ENCODE results near the gene AHDC1. TPM values are rescaled to one million over a fixed set of nuclear protein-coding genes. Genes with fewer than 3 reads are reported as not detected.
A peak's percentile ranks its signal among the peaks of the same experiment; 100 is the strongest.
"Not testable (repeated sequence)": the region's sequence is repeated elsewhere in the genome, so short reads cannot be mapped to it uniquely, and the experiment has no call there.

Gene AHDC1
- total RNA-seq, 1 donor from 2014 or later: 50.1 TPM

DNA sequence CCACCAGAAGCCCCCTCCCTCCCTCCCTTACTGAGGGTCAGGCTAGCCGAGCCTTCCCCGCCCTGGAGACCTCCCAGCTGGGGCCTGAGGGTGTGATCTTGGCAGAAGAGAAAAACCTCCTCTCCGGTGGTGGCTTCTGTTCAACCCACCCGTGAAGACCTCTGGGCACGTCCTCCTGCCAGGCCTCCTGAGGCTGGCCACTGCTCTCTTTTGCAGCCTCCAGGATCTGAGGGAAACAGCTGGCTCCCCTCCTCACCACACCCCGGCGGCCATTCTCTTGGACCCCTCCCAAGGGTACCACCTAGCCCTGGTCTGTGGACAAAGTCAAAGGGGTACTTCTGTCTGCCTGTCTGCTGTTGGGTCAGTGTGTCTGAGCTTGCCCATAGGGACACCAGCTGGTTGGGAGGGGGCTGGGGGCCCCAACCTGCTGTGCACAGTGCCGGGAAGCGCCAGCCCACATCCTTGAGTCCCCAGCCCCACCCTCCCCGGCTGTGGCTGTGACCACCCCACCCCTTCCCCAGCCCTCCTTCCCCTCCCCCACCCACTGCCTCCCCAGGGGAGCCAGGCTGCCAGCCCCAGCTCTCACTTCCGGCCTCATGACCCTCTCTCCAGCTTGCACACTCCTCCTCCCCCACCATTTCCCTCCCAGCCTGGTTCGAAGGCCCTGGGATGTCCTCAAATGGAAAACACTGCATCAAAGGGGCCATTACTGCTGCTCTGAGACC lies 48.1 kb downstream of the AHDC1 start:
- no peak for DNase-seq (ENCODE audit: low read depth, low spot score)
- TF ChIP-seq, protein P1, sequence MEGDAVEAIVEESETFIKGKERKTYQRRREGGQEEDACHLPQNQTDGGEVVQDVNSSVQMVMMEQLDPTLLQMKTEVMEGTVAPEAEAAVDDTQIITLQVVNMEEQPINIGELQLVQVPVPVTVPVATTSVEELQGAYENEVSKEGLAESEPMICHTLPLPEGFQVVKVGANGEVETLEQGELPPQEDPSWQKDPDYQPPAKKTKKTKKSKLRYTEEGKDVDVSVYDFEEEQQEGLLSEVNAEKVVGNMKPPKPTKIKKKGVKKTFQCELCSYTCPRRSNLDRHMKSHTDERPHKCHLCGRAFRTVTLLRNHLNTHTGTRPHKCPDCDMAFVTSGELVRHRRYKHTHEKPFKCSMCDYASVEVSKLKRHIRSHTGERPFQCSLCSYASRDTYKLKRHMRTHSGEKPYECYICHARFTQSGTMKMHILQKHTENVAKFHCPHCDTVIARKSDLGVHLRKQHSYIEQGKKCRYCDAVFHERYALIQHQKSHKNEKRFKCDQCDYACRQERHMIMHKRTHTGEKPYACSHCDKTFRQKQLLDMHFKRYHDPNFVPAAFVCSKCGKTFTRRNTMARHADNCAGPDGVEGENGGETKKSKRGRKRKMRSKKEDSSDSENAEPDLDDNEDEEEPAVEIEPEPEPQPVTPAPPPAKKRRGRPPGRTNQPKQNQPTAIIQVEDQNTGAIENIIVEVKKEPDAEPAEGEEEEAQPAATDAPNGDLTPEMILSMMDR (conservative IDR thresholded peaks at IDR 0.05): no peak
- H3K9me3 Mint-ChIP-seq: no peaks in the 10 kb centered on the region
- peaks cover 3% of the 10 kb centered on the region for H3K36me3 Mint-ChIP-seq (ENCODE audit: low read depth)
- H3K27ac Mint-ChIP-seq (ENCODE audit: unreplicated experiment): peak overlapping the region; percentile 80
- H3K4me1 Mint-ChIP-seq: peaks cover 37% of the 10 kb centered on the region
- H3K4me3 Mint-ChIP-seq: peak overlapping the region; percentile 58
- H3K27me3 Mint-ChIP-seq (ENCODE audit: low read depth): no peaks in the 10 kb centered on the region

DNA sequence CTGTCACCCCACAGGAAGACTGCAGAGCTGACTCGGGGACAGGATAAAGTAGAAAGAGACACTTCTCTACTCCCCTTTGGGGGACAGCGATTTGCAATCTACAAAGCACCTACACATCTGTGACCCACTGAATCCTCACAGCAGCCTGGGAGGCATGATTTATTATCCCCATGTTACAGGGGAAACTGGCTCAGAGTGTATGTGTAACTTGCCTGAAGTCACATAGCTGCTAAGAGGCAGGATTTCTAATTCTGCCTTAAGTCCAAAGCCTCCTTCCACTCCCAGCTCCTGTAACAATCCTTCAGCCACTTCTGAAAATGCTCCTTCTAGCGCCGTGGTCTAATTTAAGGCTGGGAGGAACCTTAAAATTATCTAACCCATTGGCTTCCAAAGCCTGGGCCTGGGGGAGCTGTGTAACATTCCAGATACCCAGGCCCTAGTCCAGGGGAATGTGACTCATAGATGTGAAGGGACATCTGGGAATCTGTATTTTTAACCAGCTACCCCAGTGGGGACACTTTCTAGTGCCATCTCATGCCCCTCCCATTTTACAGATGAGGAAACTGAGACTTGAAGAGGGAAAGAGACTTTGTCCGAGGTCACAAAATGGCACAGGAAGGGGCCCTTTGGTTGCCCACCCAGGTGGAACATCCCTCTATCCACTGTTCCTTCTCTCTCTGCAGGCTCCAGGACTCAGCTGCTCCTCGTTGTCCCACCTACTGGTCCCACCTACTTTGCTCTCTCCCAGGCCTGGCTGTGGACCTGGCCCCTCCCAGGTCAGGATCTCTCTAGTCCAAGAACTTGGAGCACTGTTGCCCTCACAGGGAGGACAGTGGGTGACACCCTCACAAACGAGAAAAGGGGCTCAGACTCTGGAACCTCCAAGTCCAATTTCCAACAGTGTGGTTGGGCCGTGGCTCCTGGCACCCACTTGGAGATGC lies 48.9 kb downstream of the AHDC1 start:
- H3K27ac Mint-ChIP-seq (ENCODE audit: unreplicated experiment): no peak overlapping the region
- H3K36me3 Mint-ChIP-seq (ENCODE audit: low read depth): peaks cover 3% of the 10 kb centered on the region
- peaks cover 29% of the 10 kb centered on the region for H3K4me1 Mint-ChIP-seq
- no peak overlapping the region for H3K4me3 Mint-ChIP-seq
- H3K9me3 Mint-ChIP-seq: no peaks in the 10 kb centered on the region
- DNase-seq (ENCODE audit: low read depth, low spot score): no peak
- H3K27me3 Mint-ChIP-seq (ENCODE audit: low read depth): no peaks in the 10 kb centered on the region
- TF ChIP-seq, protein P1 (conservative IDR thresholded peaks at IDR 0.05): no peak

DNA sequence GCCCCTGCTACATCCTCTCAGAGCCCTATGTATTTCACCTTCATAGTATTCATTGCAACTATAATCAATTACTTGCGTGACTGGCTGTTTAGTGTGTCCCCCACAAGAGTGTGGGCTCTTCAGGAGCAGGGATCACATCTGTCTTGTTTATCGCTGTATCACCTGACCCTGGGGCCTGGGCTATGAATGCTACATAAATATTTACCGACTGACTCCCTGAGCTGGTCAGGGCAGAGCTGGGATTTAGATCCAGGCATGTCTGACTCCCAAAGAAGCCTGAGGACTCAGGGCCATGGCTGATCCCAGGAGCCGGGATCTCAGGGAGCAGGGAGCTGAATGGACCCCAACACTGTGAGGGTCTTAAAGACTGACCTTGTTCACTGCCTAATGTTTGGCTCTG lies 49.7 kb downstream of the AHDC1 start:
- no peak overlapping the region for H3K27ac Mint-ChIP-seq (ENCODE audit: unreplicated experiment)
- TF ChIP-seq, protein P1 (conservative IDR thresholded peaks at IDR 0.05): no peak
- no peak overlapping the region for H3K4me3 Mint-ChIP-seq
- H3K9me3 Mint-ChIP-seq: no peaks in the 10 kb centered on the region
- peaks cover 21% of the 10 kb centered on the region for H3K4me1 Mint-ChIP-seq
- H3K27me3 Mint-ChIP-seq (ENCODE audit: low read depth): no peaks in the 10 kb centered on the region
- DNase-seq (ENCODE audit: low read depth, low spot score): no peak
- peaks cover 3% of the 10 kb centered on the region for H3K36me3 Mint-ChIP-seq (ENCODE audit: low read depth)

DNA sequence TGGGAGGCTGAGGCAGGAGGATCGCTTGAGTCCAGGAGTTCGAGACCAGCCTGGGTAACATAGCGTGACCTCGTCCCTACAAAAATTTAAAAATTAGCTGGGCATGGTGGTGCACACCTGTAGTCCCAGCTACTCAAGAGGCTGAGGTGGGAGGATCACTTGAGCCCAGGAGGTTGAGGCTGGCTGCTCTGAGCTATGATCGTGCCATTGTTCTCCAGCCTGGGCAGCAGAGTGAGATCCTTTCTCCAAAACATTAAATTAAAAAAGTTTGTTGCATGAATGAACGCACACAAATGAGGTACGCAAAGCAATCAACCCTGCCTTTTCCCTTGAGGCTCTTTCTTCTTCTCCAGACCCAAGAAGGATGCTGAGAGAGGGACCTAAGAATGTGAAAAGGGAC lies 50.1 kb downstream of the AHDC1 start:
- H3K4me1 Mint-ChIP-seq: peaks cover 21% of the 10 kb centered on the region
- H3K27me3 Mint-ChIP-seq (ENCODE audit: low read depth); H3K4me3 Mint-ChIP-seq; H3K36me3 Mint-ChIP-seq (ENCODE audit: low read depth); DNase-seq (ENCODE audit: low read depth, low spot score); H3K27ac Mint-ChIP-seq (ENCODE audit: unreplicated experiment); H3K9me3 Mint-ChIP-seq: not testable (repeated sequence)

DNA sequence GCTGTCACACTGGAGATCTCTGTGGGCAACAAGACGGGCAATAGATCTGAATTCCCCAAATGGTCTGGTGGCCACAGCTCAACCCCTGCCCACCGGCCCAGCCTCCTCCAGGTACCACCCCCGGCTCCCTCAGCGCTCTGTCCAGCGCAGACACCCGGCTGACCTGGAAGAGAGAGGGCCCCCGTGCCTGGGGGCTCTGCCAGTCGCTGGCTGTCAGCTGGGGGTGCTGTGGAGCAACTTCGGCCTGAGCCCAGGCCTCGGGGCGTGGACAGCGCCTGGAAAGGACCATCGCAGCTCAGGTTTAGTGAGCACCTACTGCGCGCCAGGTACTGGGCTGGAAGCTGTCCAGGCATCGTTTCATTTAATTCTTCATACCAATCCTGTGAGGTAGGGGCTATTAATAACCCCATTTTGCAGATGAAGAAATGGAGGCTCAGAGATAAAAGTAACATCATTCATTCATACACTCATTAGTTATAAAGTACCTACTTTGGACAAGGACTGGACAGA lies 51.0 kb downstream of the AHDC1 start:
- Mint-ChIP-seq H3K4me3 (no peak overlapping the region), H3K27ac (ENCODE audit: unreplicated experiment) (no peak overlapping the region), H3K4me1 (peaks cover 21% of the 10 kb centered on the region), H3K9me3 (no peaks in the 10 kb centered on the region), H3K27me3 (ENCODE audit: low read depth) (no peaks in the 10 kb centered on the region), H3K36me3 (ENCODE audit: low read depth) (peaks cover 3% of the 10 kb centered on the region)
- DNase-seq (ENCODE audit: low read depth, low spot score): no peak
- TF ChIP-seq, protein P1 (conservative IDR thresholded peaks at IDR 0.05): no peak

Data from neural crest cell (in vitro differentiated cells).